GM12878 (cell line): ENCODE data around the gene MAST3.

Source experiments
- BCLAF1 ChIP-seq: fragments of 450-650 bp; IDR thresholded peaks from 2 replicates; pipeline ENCODE4 v1.6.1; 2017; ENCODE audit warnings: antibody characterized with exemption, mild to moderate bottlenecking, moderate library complexity
- CTCF ChIP-seq, 3 experiments: IDR thresholded peaks in 2 of 3; conservative IDR thresholded peaks in 1 of 3; 2 replicates each; pipeline ENCODE4 v1.5.1; 2011; ENCODE audit warnings: low read depth in 3 of 3, low read length in 3 of 3, mild to moderate bottlenecking in 3 of 3, control low read depth in 2 of 3, moderate library complexity in 2 of 3, inconsistent platforms in 1 of 3, mixed read lengths in 1 of 3; ENCODE audit not compliant: control insufficient read depth in 2 of 3, insufficient read depth in 1 of 3; ENCODE audit errors: extremely low read depth in 1 of 3
- EZH2 ChIP-seq: IDR thresholded peaks from 2 replicates; pipeline ENCODE4 v1.6.1; 2012; ENCODE audit warnings: low read depth, mild to moderate bottlenecking, control low read depth, inconsistent platforms, low read length, borderline replicate concordance; ENCODE audit not compliant: control insufficient read depth
- IRF3 ChIP-seq: fragments of 450-650 bp; IDR thresholded peaks from 2 replicates; pipeline ENCODE4 v1.6.1; 2014; ENCODE audit warnings: mild to moderate bottlenecking
- MTA2 ChIP-seq: fragments of 450-650 bp; IDR thresholded peaks from 2 replicates; pipeline ENCODE4 v1.6.1; 2016; ENCODE audit warnings: low read depth, mild to moderate bottlenecking, moderate library complexity
- NKRF ChIP-seq: fragments of 450-650 bp; conservative IDR thresholded peaks from 2 replicates; pipeline ENCODE4 v1.6.1; 2017; ENCODE audit warnings: mild to moderate bottlenecking, moderate library complexity
- NR2C2 ChIP-seq: IDR thresholded peaks from 2 replicates; pipeline ENCODE4 v1.6.1; 2011; ENCODE audit warnings: borderline replicate concordance, low read depth; ENCODE audit not compliant: control insufficient read depth, insufficient read length
- POLR2AphosphoS5 ChIP-seq: IDR thresholded peaks from 2 replicates; pipeline ENCODE4 v1.6.1; 2011; ENCODE audit warnings: mild to moderate bottlenecking, low read length, inconsistent platforms
- RBBP5 ChIP-seq: fragments of 200-600 bp; sonication (generic); conservative IDR thresholded peaks from 2 replicates; pipeline ENCODE4 v1.6.1; 2016
- RCOR1 ChIP-seq: conservative IDR thresholded peaks from 2 replicates; pipeline ENCODE4 v1.6.1; 2012; ENCODE audit warnings: low read depth, low read length, improper control_type of control experiment
- REST ChIP-seq: IDR thresholded peaks from 2 replicates; pipeline ENCODE4 v1.6.1; 2012; ENCODE audit warnings: mild to moderate bottlenecking, low read depth, low read length
- RFX5 ChIP-seq: IDR thresholded peaks from 2 replicates; pipeline ENCODE4 v1.6.1; 2011; ENCODE audit warnings: low read depth, low read length, improper control_type of control experiment
- TAF1 ChIP-seq: IDR thresholded peaks from 2 replicates; pipeline ENCODE4 v1.6.1; 2011; ENCODE audit warnings: mild to moderate bottlenecking, low read depth, low read length, borderline replicate concordance

GRCh38 chr19:18049385-18049784 lies 48.2 kb upstream of the MAST3 start:
- TF ChIP-seq POLR2AphosphoS5 (no peak), CTCF (IDR thresholded peaks at IDR 0.05 in 2 of 3, conservative IDR thresholded peaks at IDR 0.05 in 1 of 3; ENCODE audit: control insufficient read depth in 2 of 3, extremely low read depth in 1 of 3, insufficient read depth in 1 of 3, low read depth in 3 of 3, low read length in 3 of 3) (no peak), RBBP5 (no peak), RFX5 (no peak), IRF3 (no peak), NR2C2 (no peak), REST (no peak), RCOR1 (no peak), MTA2 (no peak), EZH2 (no peak), TAF1 (no peak), NKRF (no peak), BCLAF1 (no peak)
